ENCODE results near the gene METTL1.
A peak's percentile ranks its signal among the peaks of the same experiment; 100 is the strongest.

Gene METTL1

DNA sequence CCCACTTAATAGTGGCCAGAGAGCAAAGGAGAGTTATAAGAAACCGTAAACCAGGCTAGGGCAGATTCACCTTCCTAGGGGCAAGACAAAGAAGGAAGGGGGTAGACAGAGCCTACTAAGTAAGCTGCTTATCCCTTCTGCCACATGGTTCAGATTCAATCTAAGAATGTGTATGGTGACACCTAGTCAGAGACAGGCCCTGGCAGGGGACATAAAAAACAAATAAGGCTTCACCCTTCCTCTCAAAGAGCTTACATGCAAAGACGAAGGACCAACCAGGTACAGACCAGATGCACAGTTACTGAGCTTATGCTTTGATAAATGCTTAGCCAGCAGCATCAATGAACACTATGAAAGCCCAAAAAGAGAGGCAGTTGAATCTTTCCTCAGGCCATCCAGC is 9.4 kb downstream of the METTL1 start:
- peak; percentile 56 for DNase-seq (ENCODE audit: insufficient read length, low spot score)
- FAIRE-seq = peak; percentile 92
- TF ChIP-seq CTCF (IDR thresholded peaks at IDR 0.05; ENCODE audit: insufficient read depth, missing control alignments) = no peak

GRCh38 chr12:57761391-57761998 is 10.4 kb downstream of the METTL1 start:
- FAIRE-seq = no peak
- no peak for DNase-seq (ENCODE audit: insufficient read length, low spot score)
- TF ChIP-seq CTCF (IDR thresholded peaks at IDR 0.05; ENCODE audit: insufficient read depth, missing control alignments) = no peak

DNA sequence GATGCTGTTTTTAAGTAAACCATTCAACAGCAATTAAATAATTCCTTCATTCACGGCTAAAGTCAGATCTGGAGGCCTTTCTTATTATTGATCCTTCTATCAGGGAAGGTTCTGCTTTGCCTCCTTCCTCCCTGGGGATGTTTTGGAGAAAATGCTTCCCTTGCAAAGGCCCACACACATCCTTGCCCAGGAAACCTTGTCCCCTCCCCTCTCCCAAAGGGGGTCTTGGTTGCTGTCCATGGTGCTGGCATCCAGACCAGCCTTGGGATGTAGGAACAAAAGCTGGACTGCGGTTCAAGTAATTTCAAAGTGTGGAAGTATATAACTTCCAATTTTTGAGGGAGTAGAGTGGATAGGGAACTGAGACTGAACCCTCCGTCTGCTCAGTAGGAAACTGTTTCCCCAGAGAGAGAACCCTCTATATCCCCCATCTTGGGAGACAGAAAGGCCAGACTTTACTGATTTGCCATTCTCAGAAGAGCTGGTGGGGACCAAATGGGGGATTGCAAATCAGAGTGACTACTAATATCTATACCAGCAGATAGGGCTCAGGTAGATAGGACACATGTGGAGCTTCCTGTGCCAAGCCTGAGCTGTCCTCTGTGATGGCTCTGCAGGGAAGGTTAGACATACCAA is 11.4 kb downstream of the METTL1 start:
- TF ChIP-seq CTCF (IDR thresholded peaks at IDR 0.05; ENCODE audit: insufficient read depth, missing control alignments) = no peak
- DNase-seq (ENCODE audit: insufficient read length, low spot score) (no peak), FAIRE-seq (no peak)

- DNase-seq (ENCODE audit: insufficient read length, low spot score) = no peak
- FAIRE-seq = peak; percentile 53
- TF ChIP-seq CTCF (IDR thresholded peaks at IDR 0.05; ENCODE audit: insufficient read depth, missing control alignments) = peak; percentile 61
These were observed 12.4 kb downstream of the METTL1 start for GRCh38 chr12:57759360-57759980.

- TF ChIP-seq CTCF (IDR thresholded peaks at IDR 0.05; ENCODE audit: insufficient read depth, missing control alignments) = no peak
- DNase-seq (ENCODE audit: insufficient read length, low spot score) = no peak
- no peak for FAIRE-seq
These were observed 13.1 kb downstream of the METTL1 start for GRCh38 chr12:57758552-57759359.

- no peak for TF ChIP-seq CTCF (IDR thresholded peaks at IDR 0.05; ENCODE audit: insufficient read depth, missing control alignments)
- no peak for FAIRE-seq
- no peak for DNase-seq (ENCODE audit: insufficient read length, low spot score)
These were observed 14.1 kb downstream of the METTL1 start for GRCh38 chr12:57757771-57758170.

Measured in D721Med (cell line).